GM18873 (cell line): ENCODE results near the gene AZU1.
"Not testable (repeated sequence)": the region's sequence is repeated elsewhere in the genome, so short reads cannot be mapped to it uniquely, and the experiment has no call there.

ENCODE experiments used
- ATAC-seq: cut with Tn5 transposase; IDR thresholded peaks from one replicate; pipeline ENCODE4 v1.9.1; 2021; ENCODE audit warnings: mild to moderate bottlenecking, moderate library complexity, moderate number of reproducible peaks; ENCODE audit not compliant: unreplicated experiment, low FRiP score

AZU1 gene

GRCh38 chr19:869245-870177, 41.9 kb downstream of the AZU1 start:
- no peak for ATAC-seq

GRCh38 chr19:870314-870713, 42.7 kb downstream of the AZU1 start:
- ATAC-seq: no peak

- ATAC-seq: no peak
Measured at GRCh38 chr19:870963-871401, 43.3 kb downstream of the AZU1 start.

GRCh38 chr19:871446-872265, 44.0 kb downstream of the AZU1 start:
- ATAC-seq: no peak

- no peak for ATAC-seq
Measured at GRCh38 chr19:872266-872951, 44.8 kb downstream of the AZU1 start.

GRCh38 chr19:873084-873483, 45.4 kb downstream of the AZU1 start:
- no peak for ATAC-seq

GRCh38 chr19:873561-874041, 46.0 kb downstream of the AZU1 start:
- no peak for ATAC-seq

- ATAC-seq: no peak
Measured at GRCh38 chr19:875265-875879, 47.7 kb downstream of the AZU1 start.

GRCh38 chr19:876089-876488, 48.5 kb downstream of the AZU1 start:
- ATAC-seq: no peak

GRCh38 chr19:876780-877314, 49.2 kb downstream of the AZU1 start:
- no peak for ATAC-seq

GRCh38 chr19:877992-878660, 50.5 kb downstream of the AZU1 start:
- not testable (repeated sequence) for ATAC-seq

GRCh38 chr19:878751-879561, 51.3 kb downstream of the AZU1 start:
- ATAC-seq: not testable (repeated sequence)

GRCh38 chr19:879711-880438, 52.2 kb downstream of the AZU1 start:
- ATAC-seq: no peak
